SU-DHL-6 (cell line): Measurements from ENCODE around the gene PITHD1.

Experiments used
- H2AFZ ChIP-seq: fragments of 200-600 bp; sonication (generic); 2 replicates; pipeline ENCODE4 v1.6.1; 2014; ENCODE audit warnings: low read depth, mild to moderate bottlenecking, moderate library complexity, mixed read lengths, antibody characterized with exemption, low read length; ENCODE audit not compliant: severe bottlenecking
- H3F3A ChIP-seq: fragments of 200-600 bp; shearing (Covaris generic); 2 replicates; pipeline ENCODE4 v1.6.0; 2016; ENCODE audit warnings: antibody characterized with exemption, mild to moderate bottlenecking; ENCODE audit not compliant: insufficient read depth
- H3K27ac ChIP-seq: fragments of 200-600 bp; sonication (generic); 2 replicates; pipeline ENCODE4 v1.5.1; 2016; ENCODE audit warnings: low read depth, mild to moderate bottlenecking, low read length, moderate library complexity, mixed read lengths
- H3K27me3 ChIP-seq: fragments of 200-600 bp; sonication (generic), shearing (Covaris generic); 2 replicates; pipeline ENCODE4 v1.6.0; 2014; ENCODE audit warnings: mild to moderate bottlenecking, low read length
- H3K36me3 ChIP-seq: fragments of 200-600 bp; sonication (generic); 2 replicates; pipeline ENCODE4 v1.6.1; 2014; ENCODE audit warnings: mild to moderate bottlenecking, low read length, mixed read lengths
- H3K4me2 ChIP-seq: fragments of 300-600, 200-600 bp; shearing (Covaris generic), sonication (generic); 2 replicates; pipeline ENCODE4 v1.6.0; 2014; ENCODE audit warnings: low read length, low read depth, mild to moderate bottlenecking; ENCODE audit not compliant: poor library complexity, severe bottlenecking
- H3K4me3 ChIP-seq: fragments of 200-600 bp; sonication (generic); 2 replicates; pipeline ENCODE4 v1.5.1; 2014; ENCODE audit warnings: antibody characterized with exemption, low read length, mild to moderate bottlenecking, mixed read lengths; ENCODE audit not compliant: insufficient read depth, poor library complexity, severe bottlenecking
- H3K79me2 ChIP-seq: fragments of 200-600 bp; sonication (generic); 2 replicates; pipeline ENCODE4 v1.6.1; 2014; ENCODE audit warnings: mild to moderate bottlenecking, low read length, moderate library complexity; ENCODE audit not compliant: insufficient read depth
- H3K9ac ChIP-seq: fragments of 200-600 bp; sonication (generic); 2 replicates; pipeline ENCODE4 v1.7.0; 2014; ENCODE audit warnings: mild to moderate bottlenecking, low read length
- H3K9me2 ChIP-seq: fragments of 200-600 bp; sonication (generic); replicated peaks from 2 replicates; pipeline ENCODE4 v1.6.1; 2014; ENCODE audit warnings: low read length; ENCODE audit not compliant: insufficient read depth
- H3K9me3 ChIP-seq: fragments of 200-600 bp; sonication (generic); 2 replicates; pipeline ENCODE4 v1.6.1; 2014; ENCODE audit warnings: low read length, mixed read lengths; ENCODE audit not compliant: insufficient read depth
- H4K20me1 ChIP-seq: fragments of 200-600 bp; sonication (generic); 2 replicates; pipeline ENCODE4 v1.6.1; 2014; ENCODE audit warnings: low read depth, mild to moderate bottlenecking, antibody characterized with exemption, low read length, moderate library complexity, mixed read lengths
- EZH2phosphoT487 ChIP-seq: fragments of 200-600 bp; sonication (generic), shearing (Covaris generic); conservative IDR thresholded peaks from 2 replicates; pipeline ENCODE4 v1.6.1; 2018; ENCODE audit warnings: mild to moderate bottlenecking, antibody characterized with exemption, low read length, moderate library complexity, mixed read lengths
- TF ChIP-seq, protein P1 (sequence below): fragments of 200-600 bp; sonication (generic); IDR thresholded peaks from one replicate; pipeline ENCODE4 v1.5.1; 2017; ENCODE audit warnings: antibody characterized with exemption, mild to moderate bottlenecking, low read length, moderate library complexity; ENCODE audit not compliant: insufficient read depth, poor library complexity, severe bottlenecking

PITHD1 gene

DNA sequence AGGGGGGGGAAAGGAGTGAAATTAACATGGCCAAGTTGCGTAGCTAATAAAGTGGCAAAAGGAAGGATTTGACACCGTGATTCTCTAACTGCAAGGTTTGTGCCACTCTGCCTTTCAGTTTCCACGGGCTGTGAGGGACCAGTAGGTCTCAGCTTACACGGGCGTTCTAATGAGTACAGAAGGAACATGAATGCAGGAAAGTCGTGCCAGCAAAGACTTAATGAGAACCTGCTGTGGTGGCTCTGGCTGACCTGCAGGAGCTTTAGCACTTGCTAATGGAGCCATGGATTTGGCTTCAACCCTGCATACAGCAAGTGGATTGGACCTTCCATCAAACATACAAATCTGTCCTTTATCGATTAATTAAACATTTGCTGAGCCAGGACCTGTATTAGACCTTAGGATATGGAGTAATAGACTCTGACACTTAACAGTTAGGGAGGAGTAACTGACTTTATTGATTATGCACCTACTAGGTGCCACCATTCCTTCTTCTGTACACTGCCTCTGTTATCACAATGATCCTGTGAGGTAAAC lies 15.1 kb upstream of the PITHD1 start:
- H3K4me3 ChIP-seq, result no peak overlapping the region
- no peaks in the 10 kb centered on the region for H3F3A ChIP-seq
- 0 out of 2 replicates have a peak, but pooled peaks cover 2% of the 10 kb centered on the region for H3K36me3 ChIP-seq
- no peak overlapping the region for H3K27ac ChIP-seq
- TF ChIP-seq, protein P1, sequence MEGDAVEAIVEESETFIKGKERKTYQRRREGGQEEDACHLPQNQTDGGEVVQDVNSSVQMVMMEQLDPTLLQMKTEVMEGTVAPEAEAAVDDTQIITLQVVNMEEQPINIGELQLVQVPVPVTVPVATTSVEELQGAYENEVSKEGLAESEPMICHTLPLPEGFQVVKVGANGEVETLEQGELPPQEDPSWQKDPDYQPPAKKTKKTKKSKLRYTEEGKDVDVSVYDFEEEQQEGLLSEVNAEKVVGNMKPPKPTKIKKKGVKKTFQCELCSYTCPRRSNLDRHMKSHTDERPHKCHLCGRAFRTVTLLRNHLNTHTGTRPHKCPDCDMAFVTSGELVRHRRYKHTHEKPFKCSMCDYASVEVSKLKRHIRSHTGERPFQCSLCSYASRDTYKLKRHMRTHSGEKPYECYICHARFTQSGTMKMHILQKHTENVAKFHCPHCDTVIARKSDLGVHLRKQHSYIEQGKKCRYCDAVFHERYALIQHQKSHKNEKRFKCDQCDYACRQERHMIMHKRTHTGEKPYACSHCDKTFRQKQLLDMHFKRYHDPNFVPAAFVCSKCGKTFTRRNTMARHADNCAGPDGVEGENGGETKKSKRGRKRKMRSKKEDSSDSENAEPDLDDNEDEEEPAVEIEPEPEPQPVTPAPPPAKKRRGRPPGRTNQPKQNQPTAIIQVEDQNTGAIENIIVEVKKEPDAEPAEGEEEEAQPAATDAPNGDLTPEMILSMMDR, result no peak
- no peak for TF ChIP-seq EZH2phosphoT487
- no peaks in the 10 kb centered on the region for H3K9me2 ChIP-seq
- H3K9me3 ChIP-seq, result no peaks in the 10 kb centered on the region
- H3K9ac ChIP-seq, result no peak overlapping the region
- H3K27me3 ChIP-seq, result no peaks in the 10 kb centered on the region
- H3K79me2 ChIP-seq, result no peaks in the 10 kb centered on the region
- no peak overlapping the region for H3K4me2 ChIP-seq
- no peak overlapping the region for H2AFZ ChIP-seq
- no peaks in the 10 kb centered on the region for H4K20me1 ChIP-seq

DNA sequence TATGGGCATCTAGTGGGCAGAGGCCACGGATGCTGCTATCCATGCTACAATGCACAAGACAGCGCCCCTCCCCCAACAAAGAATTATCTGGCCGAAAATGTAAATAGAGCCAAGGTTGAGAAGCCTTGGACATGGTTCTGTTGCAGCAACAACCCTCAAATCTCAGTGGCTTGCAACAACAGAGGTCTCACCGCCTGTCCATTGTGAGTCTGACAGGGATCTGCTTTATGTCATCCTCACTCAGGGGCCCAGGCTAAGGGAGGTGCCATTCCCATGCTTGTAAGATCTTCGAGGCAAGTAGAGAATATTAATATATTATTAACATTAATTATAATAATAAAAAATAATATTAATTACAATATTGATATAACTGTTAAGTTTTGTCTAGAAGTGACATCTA lies 9.5 kb upstream of the PITHD1 start:
- Histone ChIP-seq H3K9me3 (no peaks in the 10 kb centered on the region), H4K20me1 (no peaks in the 10 kb centered on the region), H3K4me3 (no peak overlapping the region), H3K27me3 (no peaks in the 10 kb centered on the region), H3F3A (0 out of 2 replicates have a peak, but pooled peaks cover 6% of the 10 kb centered on the region), H3K79me2 (no peaks in the 10 kb centered on the region), H3K36me3 (no peaks in the 10 kb centered on the region), H2AFZ (no peak overlapping the region), H3K27ac (no peak overlapping the region), H3K9ac (no peak overlapping the region), H3K4me2 (no peak overlapping the region), H3K9me2 (no peaks in the 10 kb centered on the region)
- TF ChIP-seq EZH2phosphoT487, result no peak
- TF ChIP-seq, protein P1, result no peak

DNA sequence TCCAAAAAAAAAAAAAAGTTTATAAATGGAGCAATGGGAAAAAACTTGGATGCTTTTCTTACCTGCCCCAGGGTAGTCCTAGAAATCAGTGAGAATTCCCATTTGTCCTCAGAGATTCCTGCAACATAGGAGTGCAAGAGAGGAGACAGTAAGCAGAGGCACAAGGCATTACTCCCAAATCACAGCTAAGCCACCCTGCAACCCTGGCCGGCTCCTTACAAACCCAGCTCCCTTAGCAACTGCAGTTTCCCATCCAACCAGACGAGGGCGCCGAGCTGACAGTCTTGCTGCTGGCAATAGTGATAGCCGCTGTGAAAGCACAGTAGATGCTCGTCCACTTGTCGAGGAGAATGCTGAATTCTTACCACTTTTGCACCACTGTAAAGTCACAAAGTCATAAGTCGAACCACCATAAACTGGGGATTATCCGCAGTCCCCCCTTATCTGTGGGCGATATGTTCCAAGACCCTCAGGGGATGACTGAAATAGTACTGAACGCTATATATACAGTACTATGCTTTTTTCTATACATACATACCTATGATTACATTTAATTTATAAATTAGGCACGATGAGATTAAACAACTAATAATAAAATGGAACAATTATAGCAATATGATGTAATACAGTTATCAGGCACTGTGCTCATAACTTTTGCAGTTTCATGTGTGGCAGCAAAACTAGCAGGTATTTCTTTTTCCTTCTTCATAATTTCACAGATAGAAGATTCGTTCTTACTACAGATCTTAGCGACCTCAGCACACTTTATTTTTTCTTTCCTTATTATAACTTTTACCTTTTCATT lies 6.0 kb upstream of the PITHD1 start:
- Histone ChIP-seq H3K9me2 (no peaks in the 10 kb centered on the region), H3K27ac (no peak overlapping the region), H3K27me3 (no peaks in the 10 kb centered on the region), H3K9me3 (no peaks in the 10 kb centered on the region), H3K4me3 (no peak overlapping the region), H4K20me1 (no peaks in the 10 kb centered on the region), H3F3A (peaks cover 12% of the 10 kb centered on the region), H3K79me2 (0 out of 2 replicates have a peak, but pooled peaks cover 9% of the 10 kb centered on the region), H3K9ac (0 out of 2 replicates have a peak overlapping the region, but pooled peaks have one; percentile 9), H3K4me2 (peak overlapping the region; percentile 38), H2AFZ (peak overlapping the region; percentile 21), H3K36me3 (no peaks in the 10 kb centered on the region)
- no peak for TF ChIP-seq EZH2phosphoT487
- TF ChIP-seq, protein P1, result peak; percentile 87
